Stimulated activated CD8-positive, alpha-beta memory T cell treated with anti-CD3 and anti-CD28 coated beads, Interleukin-12 subunit alpha, Interleukin-12 subunit beta, amount 100 ng/mL, for 1 hour (primary cell): ENCODE results near the gene EYS.
"Not testable (repeated sequence)": the region's sequence is repeated elsewhere in the genome, so short reads cannot be mapped to it uniquely, and the experiment has no call there.

Experiments
- DNase-seq: peaks from one replicate; pipeline ENCODE4 v3.0.0-alpha.2; 2020; ENCODE audit warnings: low read depth

Gene EYS

DNA sequence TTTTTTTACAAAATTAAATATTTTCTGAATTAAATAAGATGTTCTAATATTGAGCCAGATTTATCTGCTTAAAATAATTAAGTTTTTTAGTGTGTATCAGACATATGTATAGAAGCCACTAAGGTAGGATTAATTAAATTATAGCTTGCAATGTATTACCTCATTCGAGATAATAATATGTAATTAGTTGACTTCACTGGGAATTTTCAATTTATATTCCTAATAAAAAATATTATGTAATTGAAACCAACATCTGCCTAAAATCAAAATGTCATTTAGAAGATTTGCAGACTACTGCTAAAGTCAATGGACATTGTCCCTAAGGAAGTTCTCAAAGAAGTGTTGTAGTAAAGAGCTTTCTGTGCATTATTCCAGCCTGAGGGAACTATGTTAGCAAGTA is 254.7 kb downstream of the EYS start:
- DNase-seq: no peak

DNA sequence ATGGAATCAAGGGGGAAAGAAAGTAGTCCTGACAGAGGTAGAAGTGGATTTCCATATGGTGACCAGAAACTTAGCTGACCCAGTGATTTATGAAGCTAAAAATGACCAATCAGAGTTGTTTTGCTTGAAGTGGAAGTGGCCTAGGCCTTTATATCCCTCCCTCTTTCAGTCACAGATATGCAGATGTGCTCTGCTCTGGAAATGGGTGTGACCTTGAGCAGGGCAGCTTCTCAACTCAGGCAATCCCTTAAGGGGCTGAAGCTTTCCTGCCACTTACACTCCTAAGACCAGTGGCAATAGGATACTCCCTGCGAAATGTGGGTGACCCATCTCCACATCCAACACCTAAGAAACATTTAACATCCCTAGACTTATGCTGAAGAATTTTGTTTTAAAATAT is 256.6 kb downstream of the EYS start:
- DNase-seq: no peak

DNA sequence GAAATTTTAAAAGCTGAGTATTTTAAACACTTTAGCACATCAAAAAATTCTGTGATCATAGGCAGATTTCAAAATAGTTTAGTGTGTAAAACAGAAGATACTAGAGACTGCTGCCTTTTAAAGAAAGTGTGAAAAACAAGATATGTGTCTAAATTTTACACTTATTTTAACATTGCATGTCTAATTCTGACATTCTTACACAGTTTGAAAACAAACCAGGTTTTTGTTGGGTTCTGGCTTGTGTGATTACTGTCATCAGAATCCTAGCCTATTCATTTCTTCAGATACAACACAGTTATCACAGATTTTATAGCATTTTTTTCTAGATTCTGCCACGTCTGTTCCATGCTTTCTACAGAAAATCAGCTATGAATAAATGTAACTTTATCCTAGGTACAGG is 257.1 kb downstream of the EYS start:
- no peak for DNase-seq

DNA sequence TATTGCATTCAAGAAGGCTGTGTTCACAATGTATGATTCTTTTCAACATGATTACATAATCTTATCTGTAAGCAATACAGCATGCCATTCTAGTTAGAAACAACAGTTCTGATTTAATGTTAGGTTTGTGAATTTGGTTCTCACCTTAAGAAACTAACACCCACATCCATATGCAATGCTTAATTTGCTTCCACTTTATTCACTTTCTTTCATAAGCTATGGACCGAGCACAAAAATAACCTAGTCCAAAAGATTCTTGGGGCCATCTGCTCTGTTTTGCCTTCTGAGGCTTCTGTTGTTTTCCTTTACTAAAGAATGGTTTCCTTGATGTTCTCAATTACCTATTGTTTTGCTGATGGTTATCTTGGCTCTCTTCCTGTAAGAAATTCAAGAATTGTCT is 258.2 kb downstream of the EYS start:
- DNase-seq: no peak

DNA sequence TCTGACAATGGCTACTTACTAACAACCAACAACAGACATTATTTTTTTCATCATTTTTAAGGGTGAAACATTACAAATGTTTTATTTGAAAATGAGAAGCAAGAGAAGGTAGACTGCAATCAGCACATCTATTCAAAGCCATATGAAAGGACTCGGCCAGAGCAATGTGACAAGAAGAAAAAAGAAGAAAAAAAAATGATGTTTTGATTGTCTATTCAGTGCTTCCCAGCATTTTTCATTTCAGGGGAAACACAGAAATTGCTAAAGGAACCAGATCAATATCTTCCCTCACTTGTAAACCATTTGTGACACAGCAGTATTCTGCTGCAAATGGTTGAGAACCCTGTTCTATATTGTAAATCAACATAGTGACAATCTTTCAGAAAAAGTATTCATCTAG is 270.7 kb downstream of the EYS start:
- no peak for DNase-seq

DNA sequence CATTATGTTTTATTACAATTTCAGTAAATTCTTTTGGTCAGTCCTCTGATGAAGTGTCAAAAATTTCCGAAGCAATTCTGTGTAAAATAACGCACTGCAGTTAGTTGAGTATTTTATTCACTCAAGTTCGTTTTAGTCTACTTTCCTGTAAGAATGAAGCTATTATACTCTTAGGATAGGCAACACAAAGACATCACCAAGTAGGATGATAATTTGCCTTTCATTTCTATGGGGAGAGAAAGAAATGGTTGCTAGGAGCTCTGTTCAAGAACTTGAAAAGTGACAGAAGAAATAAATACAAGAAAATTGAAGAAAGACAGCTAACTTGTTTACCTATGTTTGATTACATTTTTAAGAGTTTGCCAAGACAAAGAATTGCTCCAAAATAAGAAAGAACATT is 290.4 kb downstream of the EYS start:
- no peak for DNase-seq

DNA sequence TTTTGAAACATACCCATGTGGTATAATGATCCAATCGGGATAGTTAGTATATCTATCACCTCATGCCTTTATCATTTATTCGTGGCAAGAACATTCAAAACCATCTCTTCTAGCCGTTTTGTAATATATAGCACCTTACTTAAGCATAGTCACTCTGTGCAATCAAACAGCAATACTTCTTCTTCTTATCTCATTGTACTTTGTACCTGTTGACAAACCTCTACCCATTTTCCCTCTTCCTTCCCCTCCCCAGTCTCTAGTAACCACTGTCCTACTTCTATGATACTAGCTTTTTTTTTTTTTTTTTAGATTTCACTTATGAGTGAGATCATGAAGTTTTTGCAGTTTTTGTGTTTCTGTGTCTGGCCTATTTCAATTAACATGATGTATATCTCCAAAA is 296.7 kb downstream of the EYS start:
- no peak for DNase-seq

DNA sequence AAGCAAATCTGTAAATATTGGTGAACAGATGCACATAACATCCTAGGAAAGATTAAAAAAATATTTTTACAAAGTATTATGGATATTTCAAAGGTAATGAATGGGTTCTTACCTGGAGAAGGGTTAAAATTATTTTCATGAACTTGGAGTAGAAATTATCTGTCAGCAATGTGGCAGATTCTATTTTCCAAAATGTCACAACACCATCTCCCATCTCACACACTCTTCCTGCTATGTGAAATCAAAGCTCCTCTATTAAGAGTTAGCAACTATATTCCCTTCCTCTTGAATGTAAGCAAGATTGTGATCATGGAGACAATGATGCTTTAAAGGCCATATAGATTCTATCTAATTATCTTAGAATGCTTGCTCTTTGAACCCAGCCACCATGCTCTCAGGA is 304.5 kb downstream of the EYS start:
- DNase-seq: no peak

DNA sequence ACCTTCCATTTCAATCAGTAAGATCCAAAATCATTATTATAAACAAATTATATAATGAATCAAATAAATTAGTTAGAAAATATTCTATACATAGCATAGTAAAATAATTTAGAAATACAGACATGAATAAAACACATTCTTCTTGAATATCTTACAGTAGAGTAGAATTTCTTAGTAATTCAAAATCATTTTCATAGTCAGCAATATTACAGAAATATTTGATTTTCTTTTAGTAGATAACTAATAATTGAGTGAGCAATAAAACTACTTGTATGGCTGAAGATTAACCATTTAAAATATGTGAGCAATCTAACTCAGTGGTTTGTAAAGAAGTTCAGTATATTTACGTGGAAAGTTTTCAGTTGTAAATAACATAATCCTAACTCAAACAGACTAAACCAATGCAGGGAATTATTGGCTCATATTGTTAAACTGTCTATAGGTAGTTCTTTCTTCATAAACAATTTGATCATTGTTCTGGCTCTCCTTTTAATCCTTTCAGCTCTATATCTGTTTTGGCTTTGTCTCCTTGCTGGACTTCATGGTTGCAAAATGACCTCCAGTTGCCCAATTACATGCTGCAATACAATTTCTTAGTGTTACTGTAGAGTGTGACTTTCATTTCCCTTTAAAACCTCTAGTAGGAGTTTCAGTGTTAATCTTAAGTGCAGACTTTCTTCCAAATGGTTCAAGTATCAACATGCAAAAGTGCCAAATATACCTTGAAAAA is 307.5 kb downstream of the EYS start:
- DNase-seq: no peak

DNA sequence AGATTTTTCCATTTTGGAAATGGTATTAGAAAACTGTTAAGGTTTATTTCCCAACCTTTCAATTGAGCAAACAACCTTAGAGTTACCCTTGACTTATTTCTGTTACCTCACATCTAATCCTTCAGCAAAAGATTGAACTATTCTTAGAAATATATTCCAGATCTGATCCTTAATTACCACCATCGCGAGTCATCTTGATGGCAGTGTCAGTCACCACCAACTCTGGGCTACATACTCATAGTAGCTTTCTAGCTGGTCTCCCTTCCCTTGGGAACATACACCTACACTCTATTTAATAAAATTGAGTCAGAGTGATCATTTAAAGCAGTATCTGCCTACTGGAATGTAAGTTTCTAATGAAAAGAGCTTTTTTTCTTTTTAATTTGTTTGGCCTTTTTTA is 308.2 kb downstream of the EYS start:
- no peak for DNase-seq

DNA sequence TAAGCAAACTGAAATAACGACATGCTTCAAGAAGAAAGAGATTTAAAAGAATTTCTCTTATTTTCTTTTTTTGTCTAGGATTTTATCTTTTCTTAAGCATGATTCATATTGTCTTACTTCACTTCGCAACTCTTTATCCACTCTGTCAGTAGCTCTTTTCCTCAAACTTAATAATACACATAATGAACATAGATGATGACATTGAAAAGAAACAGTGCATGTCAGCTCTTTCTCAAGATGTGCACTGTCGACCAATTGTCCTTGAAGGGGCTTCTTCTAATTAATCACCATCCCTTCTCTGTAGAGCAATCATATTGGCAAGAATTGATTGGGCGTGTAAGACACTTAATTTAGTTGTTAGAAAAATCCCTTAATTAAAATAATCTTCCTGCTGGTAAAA is 356.5 kb downstream of the EYS start:
- DNase-seq: no peak

DNA sequence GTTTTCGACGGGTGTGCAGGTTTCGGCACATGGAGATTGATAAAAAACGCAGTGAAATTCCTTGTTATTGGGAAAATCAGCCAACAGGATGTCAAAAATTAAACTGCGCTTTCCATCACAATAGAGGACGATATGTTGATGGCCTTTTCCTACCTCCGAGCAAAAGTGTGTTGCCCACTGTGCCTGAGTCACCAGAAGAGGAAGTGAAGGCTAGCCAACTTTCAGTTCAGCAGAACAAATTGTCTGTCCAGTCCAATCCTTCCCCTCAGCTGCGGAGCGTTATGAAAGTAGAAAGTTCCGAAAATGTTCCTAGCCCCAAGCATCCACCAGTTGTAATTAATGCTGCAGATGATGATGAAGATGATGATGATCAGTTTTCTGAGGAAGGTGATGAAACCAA is 404.4 kb downstream of the EYS start:
- DNase-seq: not testable (repeated sequence)

DNA sequence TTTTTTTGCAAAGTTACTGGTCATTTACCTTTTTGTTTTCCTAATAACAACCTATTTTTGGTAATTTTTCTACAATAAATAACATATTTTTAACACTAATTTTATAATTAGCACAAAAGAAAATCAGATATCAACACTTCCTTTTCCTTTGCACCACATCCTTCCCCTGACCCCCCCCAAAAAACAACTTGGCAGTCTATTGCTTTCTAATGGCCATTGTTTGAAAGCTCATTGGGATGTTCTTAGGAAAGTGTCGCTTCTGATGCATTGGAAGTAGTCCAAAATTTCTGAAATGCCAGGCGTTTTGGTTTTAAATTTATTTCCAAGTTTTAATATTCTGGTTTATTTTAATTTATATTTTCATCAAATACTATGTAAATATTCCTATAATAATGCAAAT is 407.8 kb downstream of the EYS start:
- DNase-seq: no peak

DNA sequence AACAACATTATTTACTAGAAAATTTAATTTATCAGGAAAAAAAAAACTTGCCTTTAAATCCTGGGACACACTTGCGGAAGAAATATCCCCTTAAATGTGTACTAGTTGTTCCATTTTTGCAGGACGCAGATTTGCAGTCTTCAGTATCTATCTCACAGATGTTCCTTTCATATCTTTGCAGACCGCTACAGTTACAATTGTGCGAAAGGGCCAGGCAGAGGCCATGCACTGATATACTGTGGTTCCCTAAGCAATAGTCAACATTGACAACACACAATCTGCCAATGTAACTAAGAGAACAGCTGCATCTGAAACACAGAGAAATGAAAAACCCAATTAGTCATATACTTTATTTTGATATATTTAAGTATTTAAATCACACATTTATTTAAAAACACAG is 411.2 kb downstream of the EYS start:
- no peak for DNase-seq

DNA sequence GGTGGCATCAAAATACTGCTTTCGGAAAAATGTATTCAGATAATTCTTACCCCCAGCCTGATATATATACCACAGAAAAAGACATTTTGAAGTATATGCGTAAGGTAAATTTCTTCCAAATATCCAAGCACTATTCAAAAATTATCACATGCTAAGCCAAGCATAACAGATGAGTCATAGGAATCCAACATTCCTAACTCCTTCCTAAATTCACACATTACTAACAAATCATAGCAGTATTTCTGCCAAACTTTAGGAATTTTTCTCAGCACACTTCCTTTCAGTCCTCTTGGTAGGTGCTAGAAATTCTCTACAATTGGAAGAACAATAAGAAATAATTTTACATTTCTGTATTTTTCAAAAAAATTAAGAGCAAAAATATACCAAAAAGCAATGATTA is 417.5 kb downstream of the EYS start:
- DNase-seq: no peak

DNA sequence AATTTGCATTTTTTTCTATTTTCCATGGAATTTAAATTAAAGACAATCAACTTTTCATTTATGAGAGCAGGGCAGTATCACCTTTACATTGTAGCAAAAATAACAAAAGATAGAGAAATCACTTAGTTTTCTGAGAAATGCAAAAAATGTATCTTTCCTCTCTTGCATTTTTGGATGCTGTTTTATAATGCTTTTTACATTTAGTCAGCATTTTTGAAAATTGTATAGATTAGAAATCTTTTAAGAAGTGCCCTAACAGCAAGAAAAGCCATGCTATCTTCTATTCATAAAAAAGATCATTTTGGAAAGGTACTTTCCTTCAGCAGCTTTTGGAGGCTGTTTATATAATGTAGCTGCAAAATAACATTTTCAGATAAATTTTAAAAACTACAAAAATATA is 421.8 kb downstream of the EYS start:
- DNase-seq: no peak

DNA sequence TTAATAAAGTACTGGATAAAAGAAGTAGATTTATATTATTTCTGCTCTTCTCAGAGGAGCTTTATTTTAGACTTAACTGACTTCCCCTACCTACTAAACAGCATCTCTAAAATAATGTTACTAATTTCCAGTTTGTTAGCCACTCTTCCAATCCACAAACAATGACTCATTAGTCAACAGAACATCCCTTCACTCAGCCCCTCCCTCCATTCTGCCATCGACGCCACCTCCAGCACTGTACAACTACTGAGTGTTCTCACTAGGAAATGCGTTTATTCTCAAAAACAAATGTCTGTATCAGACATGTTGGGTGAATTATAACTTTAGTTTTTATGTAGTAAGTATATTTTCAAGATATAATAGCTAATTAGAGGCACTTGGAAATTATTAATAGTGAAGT is 427.0 kb downstream of the EYS start:
- DNase-seq: no peak

DNA sequence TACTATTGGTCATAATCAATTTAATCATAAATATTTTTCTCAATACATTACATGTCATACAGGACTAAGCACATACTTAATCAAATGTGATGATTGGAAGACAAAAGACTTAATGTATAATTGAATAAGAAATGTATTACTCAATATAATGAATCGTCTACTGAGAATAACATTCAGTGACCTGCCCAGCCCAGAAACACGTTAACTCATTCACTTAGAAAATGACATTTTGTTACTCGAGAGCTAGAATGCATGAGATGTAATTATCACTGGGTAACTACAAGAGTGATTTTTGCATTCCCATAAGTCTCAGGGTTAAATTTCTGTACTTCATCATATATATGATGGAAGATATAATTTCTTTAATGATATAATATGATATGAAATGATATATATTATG is 444.8 kb downstream of the EYS start:
- DNase-seq: no peak

DNA sequence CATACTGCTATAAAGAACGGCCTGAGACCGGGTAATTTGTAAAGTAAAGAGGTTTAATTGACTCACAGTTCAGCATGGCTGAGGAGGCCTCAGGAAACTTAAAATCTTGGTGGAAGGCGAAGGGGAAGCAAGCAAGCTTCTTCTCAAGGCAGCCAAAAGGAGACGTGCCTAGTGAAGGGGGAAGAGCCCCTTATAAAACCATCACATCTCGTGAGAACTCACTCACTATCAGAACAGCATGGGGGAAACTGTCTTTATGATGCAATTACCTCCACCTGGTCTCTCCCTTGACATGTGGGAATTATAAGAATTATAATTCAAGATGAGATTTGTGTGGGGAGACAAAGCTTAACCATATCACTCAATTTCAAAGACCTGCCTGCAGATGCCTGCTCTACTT is 447.0 kb downstream of the EYS start:
- no peak for DNase-seq

DNA sequence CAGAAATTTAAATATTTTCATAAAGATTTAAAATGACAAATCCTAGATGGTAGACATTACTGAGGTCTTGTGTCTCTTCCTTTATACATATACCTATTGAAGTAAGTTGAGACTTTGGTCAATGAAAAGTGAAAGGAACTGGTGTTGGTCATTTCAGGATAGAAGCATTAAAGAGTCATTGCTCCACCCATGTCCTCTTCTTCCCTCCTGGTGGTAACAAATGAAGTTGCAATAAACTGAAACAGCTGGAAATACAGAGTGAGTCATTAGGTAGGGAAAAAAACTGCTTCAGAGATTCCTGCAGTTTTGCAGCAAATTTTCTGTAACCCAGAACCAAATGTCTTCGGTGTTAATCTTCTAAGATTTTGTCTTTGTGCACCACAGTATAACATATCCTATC is 448.0 kb downstream of the EYS start:
- DNase-seq: no peak

DNA sequence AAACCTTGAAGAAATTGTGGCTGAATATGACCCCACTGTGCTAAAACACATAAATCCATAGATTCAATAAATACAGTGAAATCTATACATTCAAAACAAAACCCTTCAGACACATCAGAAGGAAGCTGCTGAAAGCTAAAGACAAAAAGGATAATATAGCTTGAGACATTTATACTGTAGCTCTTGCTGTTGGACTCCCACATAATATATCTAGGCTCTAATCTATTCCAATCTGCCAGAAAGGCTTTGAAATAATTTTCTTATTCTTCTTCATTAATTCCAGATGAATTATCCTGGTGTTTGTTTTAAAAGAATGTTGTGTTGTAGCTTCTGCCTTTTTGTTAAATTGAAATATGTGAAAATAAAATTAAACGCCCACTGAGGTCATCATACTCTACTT is 454.0 kb downstream of the EYS start:
- DNase-seq: no peak

DNA sequence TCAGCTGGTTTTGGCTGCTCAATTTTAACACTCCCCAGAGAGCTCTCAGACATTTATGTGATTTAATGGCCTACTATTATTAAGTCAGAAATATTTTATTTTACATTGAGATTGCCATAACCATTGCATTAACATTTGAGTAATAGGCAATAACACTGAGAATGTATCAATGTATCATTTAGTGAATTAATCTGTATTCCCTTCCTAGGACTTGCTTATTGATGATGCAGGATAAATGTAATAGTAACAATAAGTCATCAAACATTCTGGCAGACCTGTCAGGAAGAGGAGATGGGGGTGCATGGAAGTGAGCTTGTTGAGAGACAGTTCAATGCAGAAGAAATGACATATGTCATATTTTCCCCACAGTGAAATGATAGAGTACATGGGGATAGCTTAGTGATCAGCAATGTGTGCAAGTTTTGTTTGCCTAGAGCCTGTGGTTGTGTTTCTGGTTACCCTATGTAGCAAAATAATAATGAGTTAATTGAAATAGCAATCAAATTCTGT is 458.9 kb downstream of the EYS start:
- DNase-seq: no peak

DNA sequence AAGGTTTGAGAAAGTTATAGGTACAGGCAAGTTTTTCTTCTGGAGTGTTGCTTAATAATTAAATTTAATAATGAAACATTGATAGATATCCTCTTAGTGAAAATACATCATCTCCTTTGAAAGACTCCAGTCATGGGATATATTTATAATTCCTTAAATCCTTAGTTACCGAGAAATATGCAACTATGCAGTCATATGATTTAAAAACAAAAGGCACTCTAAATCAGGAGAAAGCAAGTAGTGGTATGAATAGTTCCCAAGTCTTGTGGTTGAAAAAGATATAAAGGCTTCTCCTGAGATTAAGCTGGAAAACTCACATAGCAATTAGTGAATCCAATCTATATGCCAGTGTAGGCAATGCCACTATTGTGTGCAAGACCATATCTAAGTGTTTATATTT is 475.4 kb downstream of the EYS start:
- DNase-seq: no peak

DNA sequence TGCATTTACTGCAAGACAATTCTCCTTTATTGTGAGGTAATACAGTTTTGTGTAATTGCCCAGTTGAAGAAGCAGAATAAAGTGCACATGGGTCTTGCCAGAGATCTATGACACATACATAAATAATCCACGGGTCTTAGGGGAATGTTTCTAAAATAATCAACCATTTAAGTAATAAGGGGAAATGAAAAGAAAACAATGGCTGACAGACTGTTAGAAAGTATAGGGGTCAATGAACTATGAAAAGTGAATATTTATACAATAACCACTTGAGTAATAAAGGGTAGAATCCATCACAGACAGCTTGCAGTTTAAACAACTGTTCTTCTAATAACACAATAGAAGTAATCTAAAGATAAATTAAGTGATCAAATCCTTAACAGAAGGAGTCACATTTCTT is 477.2 kb downstream of the EYS start:
- DNase-seq: no peak

DNA sequence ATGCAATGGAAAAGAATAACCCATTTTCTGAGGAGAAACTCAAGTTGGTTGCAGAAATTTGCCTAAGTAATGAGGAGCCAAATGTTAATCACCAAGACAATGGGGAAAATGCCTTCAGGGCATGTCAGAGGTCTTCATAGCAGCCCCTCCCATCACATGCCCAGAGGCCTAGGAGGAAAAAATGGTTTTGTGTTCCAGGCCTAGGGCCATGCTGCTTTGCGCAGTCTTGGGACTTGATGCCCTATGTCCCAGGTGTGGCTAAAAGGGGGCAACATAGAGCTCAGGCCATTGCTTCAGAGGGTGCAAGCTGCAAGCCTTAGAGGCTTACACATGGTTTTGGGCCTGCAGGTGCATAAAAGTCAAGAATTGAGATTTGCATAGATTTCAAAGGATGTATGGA is 485.9 kb downstream of the EYS start:
- no peak for DNase-seq
